CD4-positive, alpha-beta T cell (primary cell): ENCODE results near the gene GPS1. TPM values are rescaled to one million over a fixed set of nuclear protein-coding genes. Genes with fewer than 3 reads are reported as not detected.

Source experiments
- ATAC-seq: fragments of 200-7000 bp; cut with Tn5 transposase; one replicate; pipeline ENCODE4 v1.10.0; 2022; ENCODE audit warnings: mild to moderate bottlenecking; ENCODE audit not compliant: poor library complexity
- CTCF ChIA-PET: fragments of 350-600 bp; sonication (Branson Sonifier 250); formaldehyde crosslinking; loops from one replicate; lab custom pipeline; 2021; ENCODE audit warnings: antibody characterized with exemption, inconsistent platforms; lab: Charles Lee
- POLR2A ChIA-PET: fragments of 350-600 bp; sonication (Branson Sonifier 250); formaldehyde crosslinking; loops from one replicate; lab custom pipeline; 2021; ENCODE audit warnings: antibody characterized with exemption, inconsistent platforms; lab: Charles Lee
- DNase-seq, 14 experiments: peaks; one replicate each; pipeline ENCODE4 v3.0.0-alpha.2; 2013 to 2020; ENCODE audit warnings: mixed read lengths in 2 of 14
- H3K27ac ChIP-seq, 2 donors: one replicate each; pipeline versions ENCODE4 v1.5.1 to v1.7.0; 2013; ENCODE audit warnings: low read length in 2 of 2, low read depth in 1 of 2, mild to moderate bottlenecking in 1 of 2
- H3K27me3 ChIP-seq, 2 experiments: 1 replicate in 1 of 2; 2 replicates in 1 of 2; pipeline versions ENCODE4 v1.6.1 to v1.7.0; 2013; ENCODE audit warnings: low read length in 2 of 2, control low read depth in 1 of 2, mild to moderate bottlenecking in 1 of 2, moderate library complexity in 1 of 2; ENCODE audit not compliant: insufficient read depth in 2 of 2, control insufficient read depth in 1 of 2
- H3K36me3 ChIP-seq: one replicate; pipeline ENCODE4 v1.6.1; 2013; ENCODE audit warnings: low read length, control low read depth; ENCODE audit not compliant: insufficient read depth
- H3K4me1 ChIP-seq: one replicate; pipeline ENCODE4 v1.6.1; 2013; ENCODE audit warnings: low read length, control low read depth; ENCODE audit not compliant: insufficient read depth
- H3K4me3 ChIP-seq: one replicate; pipeline ENCODE4 v1.5.1; 2013; ENCODE audit warnings: mild to moderate bottlenecking, low read length, moderate library complexity
- H3K9me3 ChIP-seq, 2 experiments: 1 replicate in 1 of 2; 2 replicates in 1 of 2; pipeline versions ENCODE4 v1.6.1 to v1.7.0; 2013; ENCODE audit warnings: low read length in 2 of 2, mild to moderate bottlenecking in 2 of 2, control low read depth in 1 of 2, moderate library complexity in 1 of 2; ENCODE audit not compliant: control insufficient read depth in 1 of 2, insufficient read depth in 1 of 2
- H3K27ac Mint-ChIP-seq: one replicate; pipeline ENCODE4 v1.8.0; 2020; ENCODE audit warnings: mixed read lengths
- H3K27me3 Mint-ChIP-seq: one replicate; pipeline ENCODE4 v1.8.0; 2021; ENCODE audit warnings: mixed read lengths
- H3K36me3 Mint-ChIP-seq: one replicate; pipeline ENCODE4 v1.8.0; 2021; ENCODE audit warnings: low read depth, mixed read lengths
- H3K4me1 Mint-ChIP-seq: one replicate; pipeline ENCODE4 v1.8.0; 2021; ENCODE audit warnings: low read depth, mixed read lengths
- H3K4me3 Mint-ChIP-seq: one replicate; pipeline ENCODE4 v1.8.0; 2020; ENCODE audit warnings: mild to moderate bottlenecking, mixed read lengths
- H3K9me3 Mint-ChIP-seq: one replicate; pipeline ENCODE4 v1.8.0; 2020; ENCODE audit warnings: mixed read lengths
- intact Hi-C, 2 experiments: fragments of 100-400 bp; cut with DNase I in 1 of 2; cut with micrococcal nuclease in 1 of 2; formaldehyde crosslinking; loops; one replicate each; pipeline versions ENCODE4 v1.15.1 to v1.9.0; 2023 to 2025; cut with DNase I, micrococcal nuclease
- total RNA-seq, 174 experiments: library from RNA in 2 of 174; stranded (reverse) in 2 of 174; gene quantifications; one replicate each; pipeline ENCODE4 v1.2.3 and lab custom pipeline; 2021 to 2026
- TF ChIP-seq, protein P1 (sequence below): fragments of 200-600 bp; IDR thresholded peaks from one replicate; pipeline ENCODE4 v1.8.0; 2022; ENCODE audit warnings: antibody characterized with exemption, mild to moderate bottlenecking

The GPS1 gene
- total RNA-seq, 2 experiments from 2014 or later: 64.6 to 69.3 TPM

DNA sequence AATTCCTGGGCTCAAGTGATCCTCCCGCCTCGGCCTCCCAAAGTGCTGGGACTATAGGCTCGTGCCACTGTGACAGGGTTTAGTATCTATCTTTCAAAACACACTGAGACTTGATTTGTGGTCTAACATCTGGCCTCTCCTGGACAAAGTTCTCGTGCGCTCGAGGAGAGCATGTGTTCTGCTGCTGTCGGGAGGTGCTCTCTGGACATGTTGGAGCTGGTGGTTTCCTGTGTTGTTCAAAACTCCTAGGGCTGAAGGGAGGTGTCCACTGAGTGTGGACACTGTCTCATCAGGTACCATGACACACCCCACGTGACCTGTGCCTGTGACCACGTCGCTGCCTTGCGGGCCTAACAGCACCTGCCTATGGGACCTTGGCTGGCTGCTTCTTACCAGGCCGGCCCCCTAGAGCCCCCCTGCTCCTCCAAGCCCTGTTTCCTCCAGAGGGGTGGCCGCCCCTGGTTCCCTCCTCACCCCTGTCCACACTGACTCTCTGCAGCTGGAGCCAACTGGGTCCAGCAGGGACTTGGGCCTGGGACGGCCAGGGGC lies 5.7 kb upstream of the GPS1 start:
- no peaks in the 10 kb centered on the region for H3K27me3 ChIP-seq
- H3K9me3 Mint-ChIP-seq: no peaks in the 10 kb centered on the region
- peaks cover 9% of the 10 kb centered on the region for H3K36me3 Mint-ChIP-seq
- H3K27ac Mint-ChIP-seq: no peak overlapping the region
- ATAC-seq: no peak
- POLR2A ChIA-PET: no interaction called here
- H3K4me1 ChIP-seq: peaks cover 15% of the 10 kb centered on the region
- TF ChIP-seq, protein P1, sequence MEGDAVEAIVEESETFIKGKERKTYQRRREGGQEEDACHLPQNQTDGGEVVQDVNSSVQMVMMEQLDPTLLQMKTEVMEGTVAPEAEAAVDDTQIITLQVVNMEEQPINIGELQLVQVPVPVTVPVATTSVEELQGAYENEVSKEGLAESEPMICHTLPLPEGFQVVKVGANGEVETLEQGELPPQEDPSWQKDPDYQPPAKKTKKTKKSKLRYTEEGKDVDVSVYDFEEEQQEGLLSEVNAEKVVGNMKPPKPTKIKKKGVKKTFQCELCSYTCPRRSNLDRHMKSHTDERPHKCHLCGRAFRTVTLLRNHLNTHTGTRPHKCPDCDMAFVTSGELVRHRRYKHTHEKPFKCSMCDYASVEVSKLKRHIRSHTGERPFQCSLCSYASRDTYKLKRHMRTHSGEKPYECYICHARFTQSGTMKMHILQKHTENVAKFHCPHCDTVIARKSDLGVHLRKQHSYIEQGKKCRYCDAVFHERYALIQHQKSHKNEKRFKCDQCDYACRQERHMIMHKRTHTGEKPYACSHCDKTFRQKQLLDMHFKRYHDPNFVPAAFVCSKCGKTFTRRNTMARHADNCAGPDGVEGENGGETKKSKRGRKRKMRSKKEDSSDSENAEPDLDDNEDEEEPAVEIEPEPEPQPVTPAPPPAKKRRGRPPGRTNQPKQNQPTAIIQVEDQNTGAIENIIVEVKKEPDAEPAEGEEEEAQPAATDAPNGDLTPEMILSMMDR: no peak
- DNase-seq: no peak
- H3K27me3 Mint-ChIP-seq: no peaks in the 10 kb centered on the region
- no peak overlapping the region for H3K4me3 ChIP-seq
- peaks cover 5% of the 10 kb centered on the region for H3K36me3 ChIP-seq
- no peak overlapping the region for H3K27ac ChIP-seq
- intact Hi-C loops: no loop called here
- peaks cover 14% of the 10 kb centered on the region for H3K4me1 Mint-ChIP-seq
- CTCF ChIA-PET: no interaction called here
- no peaks in the 10 kb centered on the region for H3K9me3 ChIP-seq
- no peak overlapping the region for H3K4me3 Mint-ChIP-seq

DNA sequence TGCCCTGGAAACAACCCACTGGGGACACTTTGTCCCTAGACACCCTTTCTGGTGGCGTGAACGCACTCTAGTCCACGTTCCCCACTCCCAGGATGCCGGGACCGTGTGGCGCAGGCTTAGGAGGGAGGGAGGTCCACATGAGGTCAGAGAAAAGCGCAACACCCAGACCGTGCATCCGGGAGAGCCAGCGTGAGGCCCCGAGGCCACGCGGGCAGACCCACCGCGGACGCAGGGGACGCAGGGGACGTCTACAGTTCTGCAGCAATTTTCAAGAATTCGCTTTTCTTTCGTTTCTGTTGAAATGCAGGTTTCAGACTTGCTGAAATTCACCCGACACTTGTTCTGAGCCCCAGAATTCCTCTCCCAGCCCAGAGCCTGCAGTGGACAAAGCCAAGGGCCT lies 4.8 kb upstream of the GPS1 start:
- no peak for ATAC-seq
- intact Hi-C loops: no loop called here

DNA sequence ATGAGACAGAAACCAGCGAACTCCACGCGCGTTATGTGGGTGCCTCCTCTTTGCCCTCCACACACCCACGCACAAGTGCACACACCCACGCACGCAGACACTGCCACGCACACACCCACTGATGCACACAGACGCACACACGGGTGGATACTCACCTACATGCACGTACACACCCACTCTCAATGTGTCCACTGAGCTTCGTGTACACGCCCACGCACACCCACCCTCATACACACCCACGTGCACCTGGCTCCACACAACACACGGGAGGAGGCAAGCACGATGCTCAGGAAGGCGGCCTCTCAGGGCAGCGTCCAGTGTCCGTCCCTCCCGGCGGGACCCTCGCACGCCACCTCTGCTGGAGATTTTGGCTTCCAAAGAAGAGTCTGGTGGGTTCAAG lies 4.3 kb upstream of the GPS1 start:
- TF ChIP-seq, protein P1: no peak
- ChIA-PET CTCF (no interaction called here), POLR2A (no interaction called here)
- intact Hi-C loops: no loop called here
- ATAC-seq (no peak), DNase-seq (no peak)
- H3K9me3 Mint-ChIP-seq: no peaks in the 10 kb centered on the region
- H3K4me1 Mint-ChIP-seq: peaks cover 14% of the 10 kb centered on the region
- peak overlapping the region; percentile 60 for H3K4me3 Mint-ChIP-seq
- Histone ChIP-seq H3K9me3 (no peaks in the 10 kb centered on the region), H3K27ac (no peak overlapping the region), H3K4me3 (no peak overlapping the region), H3K4me1 (peaks cover 21% of the 10 kb centered on the region), H3K27me3 (no peaks in the 10 kb centered on the region), H3K36me3 (peaks cover 5% of the 10 kb centered on the region)
- H3K36me3 Mint-ChIP-seq: peaks cover 9% of the 10 kb centered on the region
- H3K27me3 Mint-ChIP-seq: no peaks in the 10 kb centered on the region
- no peak overlapping the region for H3K27ac Mint-ChIP-seq

More for the DNA sequence above, 4.8 kb upstream of the GPS1 start:
- peak overlapping the region; percentile 71 for H3K4me3 Mint-ChIP-seq
- ChIA-PET POLR2A (no interaction called here), CTCF (no interaction called here)
- DNase-seq: no peak
- H3K4me1 Mint-ChIP-seq: peaks cover 14% of the 10 kb centered on the region
- H3K36me3 Mint-ChIP-seq: peaks cover 9% of the 10 kb centered on the region
- TF ChIP-seq, protein P1: no peak
- H3K9me3 Mint-ChIP-seq: no peaks in the 10 kb centered on the region
- no peaks in the 10 kb centered on the region for H3K27me3 Mint-ChIP-seq
- H3K4me3 ChIP-seq: no peak overlapping the region
- no peak overlapping the region for H3K27ac Mint-ChIP-seq
- peaks cover 17% of the 10 kb centered on the region for H3K4me1 ChIP-seq
- H3K27me3 ChIP-seq: no peaks in the 10 kb centered on the region
- H3K27ac ChIP-seq: no peak overlapping the region
- no peaks in the 10 kb centered on the region for H3K9me3 ChIP-seq
- peaks cover 5% of the 10 kb centered on the region for H3K36me3 ChIP-seq
